ENCODE measurements around the gene ADRB2. TPM values are rescaled to one million over a fixed set of nuclear protein-coding genes. Genes with fewer than 3 reads are reported as not detected.

The ADRB2 gene
- total RNA-seq, 1 experiment from 2014 or later: not detected

DNA sequence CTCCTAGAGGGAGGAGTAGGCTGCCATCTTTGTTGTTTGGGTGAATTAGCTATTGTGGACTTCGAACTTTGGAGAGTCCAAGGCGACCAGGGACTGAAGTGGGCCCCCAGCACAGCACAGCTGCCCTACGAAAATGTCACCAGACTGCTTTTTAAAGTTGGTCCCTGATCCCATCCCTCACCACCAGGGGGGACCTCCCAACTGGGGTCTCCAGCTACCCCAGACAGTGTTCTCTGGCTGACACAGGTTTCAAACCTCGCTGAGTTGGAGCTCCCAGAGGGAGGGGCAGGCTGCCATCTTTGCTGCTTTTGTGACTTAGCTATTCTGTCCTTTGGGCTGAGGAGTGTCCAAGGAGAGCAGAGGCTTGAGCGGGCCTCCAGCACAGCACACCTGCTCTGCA, 45.7 kb upstream of the ADRB2 start:
- Mint-ChIP-seq H3K27ac (ENCODE audit: unreplicated experiment) (no peak overlapping the region), H3K9me3 (ENCODE audit: unreplicated experiment) (no peaks in the 10 kb centered on the region), H3K36me3 (ENCODE audit: insufficient read depth, unreplicated experiment) (no peaks in the 10 kb centered on the region), H3K4me1 (ENCODE audit: low read depth, unreplicated experiment) (no peaks in the 10 kb centered on the region), H3K27me3 (ENCODE audit: insufficient read depth, unreplicated experiment) (peaks cover 12% of the 10 kb centered on the region), H3K4me3 (ENCODE audit: unreplicated experiment) (no peak overlapping the region)
- no peaks in the 10 kb centered on the region for H3K9me3 ChIP-seq
- intact Hi-C loops (cut with micrococcal nuclease; ENCODE audit: unreplicated experiment): no loop called here
- H3K36me3 ChIP-seq (ENCODE audit: control insufficient read depth, insufficient read depth, low read length): no peaks in the 10 kb centered on the region
- no peaks in the 10 kb centered on the region for H3K27me3 ChIP-seq (replicated peaks; ENCODE audit: control insufficient read depth, insufficient read depth, low read length)
- DNase-seq: peak in 1 of 2 experiments; percentile 5
- BruUV-seq (replicated peaks): no TSS peak
- H3K4me1 ChIP-seq: 0 out of 2 replicates have a peak, but pooled peaks cover 4% of the 10 kb centered on the region
- ChIA-PET CTCF (interaction anchor here (0.8 to 1.1 kb wide), 2 partner anchors 50 to 334 kb away, joined by 3 read pairs; no protein-coding TSS in a partner anchor), POLR2A (no interaction called here)
- TF ChIP-seq, protein P1, sequence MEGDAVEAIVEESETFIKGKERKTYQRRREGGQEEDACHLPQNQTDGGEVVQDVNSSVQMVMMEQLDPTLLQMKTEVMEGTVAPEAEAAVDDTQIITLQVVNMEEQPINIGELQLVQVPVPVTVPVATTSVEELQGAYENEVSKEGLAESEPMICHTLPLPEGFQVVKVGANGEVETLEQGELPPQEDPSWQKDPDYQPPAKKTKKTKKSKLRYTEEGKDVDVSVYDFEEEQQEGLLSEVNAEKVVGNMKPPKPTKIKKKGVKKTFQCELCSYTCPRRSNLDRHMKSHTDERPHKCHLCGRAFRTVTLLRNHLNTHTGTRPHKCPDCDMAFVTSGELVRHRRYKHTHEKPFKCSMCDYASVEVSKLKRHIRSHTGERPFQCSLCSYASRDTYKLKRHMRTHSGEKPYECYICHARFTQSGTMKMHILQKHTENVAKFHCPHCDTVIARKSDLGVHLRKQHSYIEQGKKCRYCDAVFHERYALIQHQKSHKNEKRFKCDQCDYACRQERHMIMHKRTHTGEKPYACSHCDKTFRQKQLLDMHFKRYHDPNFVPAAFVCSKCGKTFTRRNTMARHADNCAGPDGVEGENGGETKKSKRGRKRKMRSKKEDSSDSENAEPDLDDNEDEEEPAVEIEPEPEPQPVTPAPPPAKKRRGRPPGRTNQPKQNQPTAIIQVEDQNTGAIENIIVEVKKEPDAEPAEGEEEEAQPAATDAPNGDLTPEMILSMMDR (IDR thresholded peaks at IDR 0.05; ENCODE audit: insufficient read depth in 1 of 2, low read depth in 1 of 2, low read length in 1 of 2, severe bottlenecking in 1 of 2, unreplicated experiment in 1 of 2): no peak
- H3K4me3 ChIP-seq (ENCODE audit: low read depth, low read length): no peak overlapping the region

DNA sequence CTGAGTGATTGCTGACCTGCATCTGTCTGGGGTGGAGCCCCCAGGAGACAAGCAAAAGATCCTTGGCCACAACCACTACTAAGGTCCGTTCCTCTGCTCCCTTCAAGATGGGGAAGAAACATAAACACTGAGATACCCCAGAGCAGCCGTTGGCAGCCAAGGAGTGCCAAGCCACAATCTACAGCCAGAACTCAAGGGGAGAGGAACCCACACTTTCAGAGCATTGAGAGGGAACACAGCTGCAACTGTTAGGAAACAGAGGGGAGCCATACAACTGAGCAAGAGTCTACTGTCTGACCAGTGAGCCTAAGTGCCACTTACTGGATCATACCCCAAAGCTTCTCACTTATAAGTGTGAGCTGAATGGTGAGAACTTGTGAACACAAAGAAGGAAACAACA, 44.6 kb upstream of the ADRB2 start:
- Mint-ChIP-seq H3K4me3 (ENCODE audit: unreplicated experiment) (no peak overlapping the region), H3K4me1 (ENCODE audit: low read depth, unreplicated experiment) (no peaks in the 10 kb centered on the region), H3K27me3 (ENCODE audit: insufficient read depth, unreplicated experiment) (peaks cover 10% of the 10 kb centered on the region), H3K9me3 (ENCODE audit: unreplicated experiment) (no peaks in the 10 kb centered on the region), H3K36me3 (ENCODE audit: insufficient read depth, unreplicated experiment) (no peaks in the 10 kb centered on the region), H3K27ac (ENCODE audit: unreplicated experiment) (no peak overlapping the region)
- ChIA-PET POLR2A (no interaction called here), CTCF (no interaction called here)
- intact Hi-C loops (cut with micrococcal nuclease; ENCODE audit: unreplicated experiment): no loop called here
- BruUV-seq (replicated peaks): no TSS peak
- TF ChIP-seq, protein P1 (IDR thresholded peaks at IDR 0.05; ENCODE audit: insufficient read depth in 1 of 2, low read depth in 1 of 2, low read length in 1 of 2, severe bottlenecking in 1 of 2, unreplicated experiment in 1 of 2): no peak
- 0 out of 2 replicates have a peak, but pooled peaks cover 5% of the 10 kb centered on the region for H3K4me1 ChIP-seq
- H3K27me3 ChIP-seq (replicated peaks; ENCODE audit: control insufficient read depth, insufficient read depth, low read length): no peaks in the 10 kb centered on the region
- H3K36me3 ChIP-seq (ENCODE audit: control insufficient read depth, insufficient read depth, low read length): no peaks in the 10 kb centered on the region
- no peak overlapping the region for H3K4me3 ChIP-seq (ENCODE audit: low read depth, low read length)
- no peaks in the 10 kb centered on the region for H3K9me3 ChIP-seq
- DNase-seq: no peak

DNA sequence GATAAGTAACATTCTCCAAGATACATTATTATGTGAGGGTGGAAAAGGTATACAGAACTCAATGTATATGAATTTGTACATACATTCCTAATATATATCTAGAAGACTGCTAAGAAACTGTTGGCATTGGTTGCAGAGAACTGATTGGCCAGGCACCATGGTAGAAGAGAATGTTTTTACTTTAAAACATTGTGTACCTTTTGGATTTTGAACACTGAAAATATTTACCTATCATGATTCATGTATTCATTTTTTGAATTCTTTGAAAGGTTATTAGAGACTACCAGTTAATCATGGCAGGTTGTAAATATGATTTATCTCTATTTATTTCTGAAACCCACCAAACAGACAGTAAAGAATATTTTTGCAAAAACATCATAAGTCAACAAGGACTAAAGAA, 41.2 kb upstream of the ADRB2 start:
- no peaks in the 10 kb centered on the region for H3K27me3 ChIP-seq (replicated peaks; ENCODE audit: control insufficient read depth, insufficient read depth, low read length)
- H3K9me3 Mint-ChIP-seq (ENCODE audit: unreplicated experiment): no peaks in the 10 kb centered on the region
- H3K4me1 Mint-ChIP-seq (ENCODE audit: low read depth, unreplicated experiment): no peaks in the 10 kb centered on the region
- DNase-seq: no peak
- no peaks in the 10 kb centered on the region for H3K9me3 ChIP-seq
- no peak overlapping the region for H3K4me3 Mint-ChIP-seq (ENCODE audit: unreplicated experiment)
- TF ChIP-seq, protein P1 (IDR thresholded peaks at IDR 0.05; ENCODE audit: insufficient read depth in 1 of 2, low read depth in 1 of 2, low read length in 1 of 2, severe bottlenecking in 1 of 2, unreplicated experiment in 1 of 2): no peak
- no peak overlapping the region for H3K27ac Mint-ChIP-seq (ENCODE audit: unreplicated experiment)
- H3K4me3 ChIP-seq (ENCODE audit: low read depth, low read length): no peak overlapping the region
- intact Hi-C loops (cut with micrococcal nuclease; ENCODE audit: unreplicated experiment): no loop called here
- ChIA-PET CTCF (no interaction called here), POLR2A (no interaction called here)
- 0 out of 2 replicates have a peak, but pooled peaks cover 5% of the 10 kb centered on the region for H3K4me1 ChIP-seq
- peaks cover 8% of the 10 kb centered on the region for H3K27me3 Mint-ChIP-seq (ENCODE audit: insufficient read depth, unreplicated experiment)
- BruUV-seq (replicated peaks): no TSS peak
- no peaks in the 10 kb centered on the region for H3K36me3 Mint-ChIP-seq (ENCODE audit: insufficient read depth, unreplicated experiment)
- no peaks in the 10 kb centered on the region for H3K36me3 ChIP-seq (ENCODE audit: control insufficient read depth, insufficient read depth, low read length)
